Naive thymus-derived CD8-positive, alpha-beta T cell (primary cell): ENCODE data around the gene C2CD3. TPM values are rescaled to one million over a fixed set of nuclear protein-coding genes. Genes with fewer than 3 reads are reported as not detected.
"Not testable (repeated sequence)": the region's sequence is repeated elsewhere in the genome, so short reads cannot be mapped to it uniquely, and the experiment has no call there.

Experiments
- ATAC-seq, 2 donors: fragments of 150-1000 bp; cut with Tn5 transposase in 1 of 2; sonication (Bioruptor Pico), chemical (Tn5 transposase) in 1 of 2; 1 replicate in 1 of 2; 2 replicates in 1 of 2; pipeline ENCODE4 v1.10.0; 2021; ENCODE audit warnings: mild to moderate bottlenecking in 2 of 2, moderate library complexity in 2 of 2
- POLR2A ChIA-PET: fragments of 350-600 bp; sonication (Branson Sonifier 250); formaldehyde crosslinking; loops from one replicate; lab custom pipeline; 2021; ENCODE audit warnings: antibody characterized with exemption; lab: Charles Lee
- DNase-seq, 10 donors: peaks; one replicate each; pipeline versions ENCODE4 v3.0.0 to v3.0.0-alpha.2; 2020 to 2022
- H3K27ac Mint-ChIP-seq, 10 donors: one replicate each; pipeline ENCODE4 v1.8.0; 2020 to 2022; ENCODE audit warnings: mild to moderate bottlenecking in 10 of 10, mixed read lengths in 10 of 10, moderate library complexity in 4 of 10, inconsistent platforms in 1 of 10
- H3K27me3 Mint-ChIP-seq, 5 donors: one replicate each; pipeline ENCODE4 v1.8.0; 2021 to 2022; ENCODE audit warnings: mixed read lengths in 5 of 5
- H3K36me3 Mint-ChIP-seq, 3 donors: one replicate each; pipeline ENCODE4 v1.8.0; 2020 to 2022; ENCODE audit warnings: mixed read lengths in 3 of 3, mild to moderate bottlenecking in 2 of 3, inconsistent platforms in 1 of 3
- H3K4me1 Mint-ChIP-seq, 4 donors: one replicate each; pipeline ENCODE4 v1.8.0; 2021 to 2022; ENCODE audit warnings: mixed read lengths in 4 of 4
- H3K4me3 Mint-ChIP-seq, 10 donors: one replicate each; pipeline ENCODE4 v1.8.0; 2020 to 2022; ENCODE audit warnings: mild to moderate bottlenecking in 10 of 10, mixed read lengths in 10 of 10, moderate library complexity in 6 of 10, inconsistent platforms in 1 of 10
- H3K9me3 Mint-ChIP-seq, 9 donors: one replicate each; pipeline ENCODE4 v1.8.0; 2020 to 2022; ENCODE audit warnings: mixed read lengths in 9 of 9, mild to moderate bottlenecking in 3 of 9, inconsistent platforms in 1 of 9, moderate library complexity in 1 of 9
- polyA plus RNA-seq, 3 donors: library from polyadenylated mRNA; unstranded; fragments of 300-500 nt; fragmentation: Illumina TruSeq; gene quantifications; one replicate each; pipeline ENCODE4 v1.2.3, GENCODE V29; 2021
- total RNA-seq, 8 experiments: library from RNA in 2 of 8; stranded (reverse) in 2 of 8; gene quantifications; one replicate each; pipeline ENCODE4 v1.2.3 and lab custom pipeline; 2021 to 2026

Gene C2CD3
- total and polyA plus RNA-seq, 5 experiments from 2014 or later: 4.1 to 42.5 (median 12.1) TPM

GRCh38 chr11:74153224-74153623 is 17.6 kb downstream of the C2CD3 start:
- H3K9me3 Mint-ChIP-seq: peaks cover 0 to 1% (median 0%) of the 10 kb centered on the region in 9 donors
- POLR2A ChIA-PET: no interaction called here
- ATAC-seq (no peak), DNase-seq (no peak)
- peaks cover 6 to 31% (median 9%) of the 10 kb centered on the region in 4 donors for H3K4me1 Mint-ChIP-seq
- H3K4me3 Mint-ChIP-seq: no peak overlapping the region
- H3K27me3 Mint-ChIP-seq: no peaks in the 10 kb centered on the region
- H3K36me3 Mint-ChIP-seq: peaks cover 12 to 68% (median 39%) of the 10 kb centered on the region in 3 donors
- H3K27ac Mint-ChIP-seq: peak overlapping the region in 1 of 10 donors; percentile 45

GRCh38 chr11:74147199-74147929 is 23.4 kb downstream of the C2CD3 start:
- POLR2A ChIA-PET: no interaction called here
- H3K27ac Mint-ChIP-seq: no peak overlapping the region

GRCh38 chr11:74144592-74144991 is 26.2 kb downstream of the C2CD3 start:
- peaks cover 0 to 27% (median 7%) of the 10 kb centered on the region in 4 donors for H3K4me1 Mint-ChIP-seq
- no peaks in the 10 kb centered on the region for H3K9me3 Mint-ChIP-seq
- ATAC-seq (no peak), DNase-seq (no peak)
- H3K27ac Mint-ChIP-seq: no peak overlapping the region
- POLR2A ChIA-PET: interaction anchor here (0.6 kb wide), 1 partner anchor 295 kb away, joined by 4 read pairs; no protein-coding TSS in a partner anchor
- H3K36me3 Mint-ChIP-seq: peaks cover 4 to 25% (median 15%) of the 10 kb centered on the region in 3 donors
- H3K4me3 Mint-ChIP-seq: no peak overlapping the region
- no peaks in the 10 kb centered on the region for H3K27me3 Mint-ChIP-seq

More at GRCh38 chr11:74147199-74147929, 23.4 kb downstream of the C2CD3 start:
- Mint-ChIP-seq H3K9me3 (no peaks in the 10 kb centered on the region), H3K36me3 (peaks cover 10 to 30% (median 20%) of the 10 kb centered on the region in 3 donors), H3K4me1 (peaks cover 4 to 21% (median 6%) of the 10 kb centered on the region in 4 donors), H3K4me3 (no peak overlapping the region), H3K27me3 (no peaks in the 10 kb centered on the region)
- ATAC-seq: no peak
- DNase-seq: no peak

GRCh38 chr11:74142624-74143023 is 28.2 kb downstream of the C2CD3 start:
- Mint-ChIP-seq H3K4me3 (no peak overlapping the region), H3K27me3 (no peaks in the 10 kb centered on the region), H3K27ac (peak overlapping the region in 2 of 10 donors; percentile 0 to 16), H3K4me1 (peaks cover 0 to 14% (median 7%) of the 10 kb centered on the region in 4 donors), H3K9me3 (no peaks in the 10 kb centered on the region), H3K36me3 (peaks cover 4 to 40% (median 29%) of the 10 kb centered on the region in 3 donors)
- DNase-seq (no peak), ATAC-seq (no peak)
- POLR2A ChIA-PET: no interaction called here

GRCh38 chr11:74141908-74142307 is 28.9 kb downstream of the C2CD3 start:
- Mint-ChIP-seq H3K27ac (no peak overlapping the region), H3K9me3 (no peaks in the 10 kb centered on the region), H3K4me1 (peaks cover 0 to 14% (median 5%) of the 10 kb centered on the region in 4 donors), H3K27me3 (no peaks in the 10 kb centered on the region), H3K4me3 (no peak overlapping the region), H3K36me3 (peaks cover 4 to 44% (median 26%) of the 10 kb centered on the region in 3 donors)
- POLR2A ChIA-PET: no interaction called here
- ATAC-seq (no peak), DNase-seq (no peak)

- POLR2A ChIA-PET: no interaction called here
- Mint-ChIP-seq H3K27me3 (no peaks in the 10 kb centered on the region), H3K4me1 (peaks cover 0 to 14% (median 5%) of the 10 kb centered on the region in 4 donors), H3K27ac (no peak overlapping the region), H3K36me3 (peaks cover 4 to 50% (median 28%) of the 10 kb centered on the region in 3 donors), H3K4me3 (no peak overlapping the region), H3K9me3 (no peaks in the 10 kb centered on the region)
- ATAC-seq: no peak
- no peak for DNase-seq
Observed at GRCh38 chr11:74141241-74141695, 29.5 kb downstream of the C2CD3 start.

- DNase-seq, ATAC-seq, H3K27ac Mint-ChIP-seq, H3K4me3 Mint-ChIP-seq, H3K9me3 Mint-ChIP-seq, H3K27me3 Mint-ChIP-seq, POLR2A ChIA-PET: not testable (repeated sequence)
- peaks cover 0 to 51% (median 27%) of the 10 kb centered on the region in 3 donors for H3K36me3 Mint-ChIP-seq
- peaks cover 0 to 14% (median 5%) of the 10 kb centered on the region in 4 donors for H3K4me1 Mint-ChIP-seq
Observed at GRCh38 chr11:74139919-74140431, 30.8 kb downstream of the C2CD3 start.

- DNase-seq (no peak), ATAC-seq (no peak)
- no peak overlapping the region for H3K27ac Mint-ChIP-seq
- no peak overlapping the region for H3K4me3 Mint-ChIP-seq
- POLR2A ChIA-PET: no interaction called here
- H3K36me3 Mint-ChIP-seq: peaks cover 0 to 52% (median 27%) of the 10 kb centered on the region in 3 donors
- H3K27me3 Mint-ChIP-seq: no peaks in the 10 kb centered on the region
- no peaks in the 10 kb centered on the region for H3K9me3 Mint-ChIP-seq
- H3K4me1 Mint-ChIP-seq: peaks cover 0 to 14% (median 5%) of the 10 kb centered on the region in 4 donors
Observed at GRCh38 chr11:74139151-74139918, 31.5 kb downstream of the C2CD3 start.

- Mint-ChIP-seq H3K9me3 (no peaks in the 10 kb centered on the region), H3K27ac (no peak overlapping the region), H3K4me1 (peaks cover 0 to 14% (median 5%) of the 10 kb centered on the region in 4 donors), H3K36me3 (peaks cover 0 to 58% (median 27%) of the 10 kb centered on the region in 3 donors), H3K4me3 (no peak overlapping the region), H3K27me3 (no peaks in the 10 kb centered on the region)
- ATAC-seq (no peak), DNase-seq (no peak)
- POLR2A ChIA-PET: no interaction called here
Observed at GRCh38 chr11:74138572-74138971, 32.2 kb downstream of the C2CD3 start.

GRCh38 chr11:74138021-74138420 is 32.8 kb downstream of the C2CD3 start:
- Mint-ChIP-seq H3K9me3 (no peaks in the 10 kb centered on the region), H3K4me3 (no peak overlapping the region), H3K4me1 (peaks cover 0 to 11% (median 5%) of the 10 kb centered on the region in 4 donors), H3K27ac (no peak overlapping the region), H3K27me3 (no peaks in the 10 kb centered on the region), H3K36me3 (peaks cover 0 to 63% (median 32%) of the 10 kb centered on the region in 3 donors)
- POLR2A ChIA-PET: no interaction called here
- DNase-seq (no peak), ATAC-seq (no peak)

- Mint-ChIP-seq H3K36me3 (peaks cover 0 to 86% (median 58%) of the 10 kb centered on the region in 3 donors), H3K4me1 (no peaks in the 10 kb centered on the region), H3K27ac (no peak overlapping the region), H3K27me3 (no peaks in the 10 kb centered on the region), H3K9me3 (peaks cover 0 to 4% (median 0%) of the 10 kb centered on the region in 9 donors), H3K4me3 (no peak overlapping the region)
- ATAC-seq: no peak
- POLR2A ChIA-PET: no interaction called here
- no peak for DNase-seq
Observed at GRCh38 chr11:74135127-74135840, 35.5 kb downstream of the C2CD3 start.

- Mint-ChIP-seq H3K9me3 (peaks cover 0 to 5% (median 0%) of the 10 kb centered on the region in 9 donors), H3K27me3 (no peaks in the 10 kb centered on the region), H3K36me3 (peaks cover 0 to 88% (median 61%) of the 10 kb centered on the region in 3 donors), H3K4me1 (no peaks in the 10 kb centered on the region), H3K27ac (peak overlapping the region in 1 of 10 donors; percentile 27), H3K4me3 (no peak overlapping the region)
- ATAC-seq (no peak), DNase-seq (no peak)
- POLR2A ChIA-PET: no interaction called here
Observed at GRCh38 chr11:74134661-74135060, 36.1 kb downstream of the C2CD3 start.
